HCT116 (cell line): ENCODE results near the gene TSTD2. TPM values are rescaled to one million over a fixed set of nuclear protein-coding genes. Genes with fewer than 3 reads are reported as not detected.

Experiments used
- ATAC-seq: fragments of 200-7000 bp; cut with Tn5 transposase; 2 replicates; pipeline ENCODE4 v1.9.1; 2020; ENCODE audit warnings: mild to moderate bottlenecking, moderate library complexity
- BruUV-seq: library from RNA; stranded (reverse); fragments of 400-500 nt; replicated peaks from 2 replicates; lab custom pipeline; 2021; lab: Mats Ljungman, UMichigan
- CTCF ChIA-PET: fragments of 300-600 bp; sonication (Branson Sonifier 250); formaldehyde crosslinking; loops from one replicate; lab custom pipeline; 2021; ENCODE audit warnings: antibody characterized with exemption; lab: Charles Lee
- POLR2A ChIA-PET: fragments of 300-600, 350-600 bp; sonication (Branson Sonifier 250); formaldehyde crosslinking; loops from one replicate; lab custom pipeline; 2021; ENCODE audit warnings: antibody characterized with exemption; lab: Charles Lee
- RAD21 ChIA-PET, 2 experiments: fragments of 300-600 bp; sonication (Branson Sonifier 250); formaldehyde crosslinking; loops; one replicate each; lab custom pipeline; 2023; ENCODE audit warnings: low total read pairs in 2 of 2; ENCODE audit not compliant: uncharacterized antibody in 2 of 2, unreplicated experiment in 2 of 2, low non-redundant PET in 1 of 2; lab: Charles Lee
- DNase-seq: peaks from one replicate; pipeline ENCODE4 v3.0.0-alpha.2; 2010; ENCODE audit warnings: low read depth, low spot score
- H2AFZ ChIP-seq: fragments of 200-600 bp; shearing (Covaris generic), sonication (generic); 2 replicates; pipeline ENCODE4 v1.6.1; 2017; ENCODE audit warnings: low read depth, mixed run types, mixed read lengths, antibody characterized with exemption, low read length; ENCODE audit not compliant: poor library complexity, severe bottlenecking
- H3K27ac ChIP-seq: 2 replicates; pipeline ENCODE4 v1.5.1; 2012; ENCODE audit warnings: low read depth, low read length
- H3K27me3 ChIP-seq: fragments of 200-600 bp; sonication (generic); 2 replicates; pipeline ENCODE4 v1.6.1; 2016; ENCODE audit warnings: mixed run types, low read length, mixed read lengths; ENCODE audit not compliant: insufficient read depth
- H3K36me3 ChIP-seq, 2 experiments: fragments of 200-500 bp in 1 of 2; fragments of 200-600 bp in 1 of 2; sonication (Bioruptor generic) in 1 of 2; sonication (generic) in 1 of 2; 2 replicates each; pipeline versions ENCODE4 v1.5.1 to v1.6.1; 2014 to 2016; ENCODE audit warnings: low read length in 2 of 2, inconsistent platforms in 1 of 2, mixed read lengths in 1 of 2, mixed run types in 1 of 2; ENCODE audit not compliant: insufficient read depth in 2 of 2, control insufficient read depth in 1 of 2
- H3K4me1 ChIP-seq, 2 experiments: fragments of 200-600 bp in 1 of 2; sonication (generic) in 1 of 2; 2 replicates each; pipeline versions ENCODE4 v1.5.1 to v1.6.1; 2012 to 2017; ENCODE audit warnings: low read length in 2 of 2, inconsistent platforms in 1 of 2, mild to moderate bottlenecking in 1 of 2, mixed read lengths in 1 of 2, mixed run types in 1 of 2, moderate library complexity in 1 of 2; ENCODE audit not compliant: insufficient read depth in 2 of 2, control insufficient read depth in 1 of 2
- H3K4me2 ChIP-seq: fragments of 200-600 bp; sonication (generic); 2 replicates; pipeline ENCODE4 v1.6.1; 2017; ENCODE audit warnings: mixed run types, low read length, mixed read lengths
- H3K4me3 ChIP-seq, 2 experiments: fragments of 200-600 bp in 1 of 2; sonication (generic) in 1 of 2; replicated peaks in 1 of 2; 2 replicates each; pipeline ENCODE4 v1.5.1; 2011 to 2016; ENCODE audit warnings: low read length in 2 of 2, control low read depth in 1 of 2, low read depth in 1 of 2, mild to moderate bottlenecking in 1 of 2, mixed read lengths in 1 of 2, mixed run types in 1 of 2
- H3K79me2 ChIP-seq: fragments of 200-600 bp; sonication (generic); 2 replicates; pipeline ENCODE4 v1.6.1; 2017; ENCODE audit warnings: mild to moderate bottlenecking, mixed run types, low read length, moderate library complexity, mixed read lengths; ENCODE audit not compliant: insufficient read depth
- H3K9ac ChIP-seq: fragments of 200-600 bp; sonication (generic); 2 replicates; pipeline ENCODE4 v1.6.1; 2016; ENCODE audit warnings: low read length, mixed read lengths
- H3K9me2 ChIP-seq: fragments of 200-600 bp; sonication (generic), shearing (Covaris generic); 2 replicates; pipeline ENCODE4 v1.6.1; 2017; ENCODE audit warnings: mixed run types, mild to moderate bottlenecking, moderate library complexity; ENCODE audit not compliant: insufficient read depth
- H3K9me3 ChIP-seq, 2 experiments: fragments of 200-500 bp in 1 of 2; fragments of 200-600 bp in 1 of 2; sonication (Bioruptor generic) in 1 of 2; sonication (generic) in 1 of 2; 2 replicates each; pipeline ENCODE4 v1.6.1; 2014 to 2017; ENCODE audit warnings: low read length in 2 of 2, mixed read lengths in 2 of 2, inconsistent platforms in 1 of 2, low read depth in 1 of 2, mild to moderate bottlenecking in 1 of 2, mixed run types in 1 of 2, moderate library complexity in 1 of 2; ENCODE audit not compliant: control insufficient read depth in 1 of 2, insufficient read depth in 1 of 2
- H4K20me1 ChIP-seq: fragments of 200-600 bp; sonication (generic), shearing (Covaris generic); 2 replicates; pipeline ENCODE4 v1.6.1; 2017; ENCODE audit warnings: mixed run types, mild to moderate bottlenecking, moderate library complexity; ENCODE audit not compliant: insufficient read depth
- CEBPB ChIP-seq: IDR thresholded peaks from 2 replicates; pipeline ENCODE4 v1.6.1; 2012; ENCODE audit warnings: low read depth
- EZH2phosphoT487 ChIP-seq: fragments of 200-600 bp; IDR thresholded peaks from 2 replicates; pipeline ENCODE4 v1.6.1; 2018; ENCODE audit warnings: antibody characterized with exemption, borderline replicate concordance
- POLR2A ChIP-seq: IDR thresholded peaks from 2 replicates; pipeline ENCODE4 v1.7.0; 2011; ENCODE audit warnings: borderline replicate concordance; ENCODE audit not compliant: insufficient read depth, insufficient read length; ENCODE audit errors: extremely low read depth
- SIN3A ChIP-seq: IDR thresholded peaks from 2 replicates; pipeline ENCODE4 v1.6.1; 2012; ENCODE audit warnings: low read depth
- SP1 ChIP-seq: IDR thresholded peaks from 2 replicates; pipeline ENCODE4 v1.6.1; 2012; ENCODE audit warnings: low read depth
- intact Hi-C: fragments of 100-400 bp; cut with micrococcal nuclease; formaldehyde crosslinking; loops from 2 replicates; pipeline ENCODE4 v1.10.0; 2022
- total RNA-seq: library from RNA; stranded (reverse); gene quantifications from one replicate; pipeline ENCODE4 v1.2.1, GENCODE V29; 2021; ENCODE audit not compliant: unreplicated experiment
- TF ChIP-seq, protein P1 (sequence below): IDR thresholded peaks from 2 replicates; pipeline ENCODE4 v1.6.1; 2012; ENCODE audit warnings: low read depth

The TSTD2 gene
- total RNA-seq, 1 experiment from 2014 or later: 16.0 TPM

DNA sequence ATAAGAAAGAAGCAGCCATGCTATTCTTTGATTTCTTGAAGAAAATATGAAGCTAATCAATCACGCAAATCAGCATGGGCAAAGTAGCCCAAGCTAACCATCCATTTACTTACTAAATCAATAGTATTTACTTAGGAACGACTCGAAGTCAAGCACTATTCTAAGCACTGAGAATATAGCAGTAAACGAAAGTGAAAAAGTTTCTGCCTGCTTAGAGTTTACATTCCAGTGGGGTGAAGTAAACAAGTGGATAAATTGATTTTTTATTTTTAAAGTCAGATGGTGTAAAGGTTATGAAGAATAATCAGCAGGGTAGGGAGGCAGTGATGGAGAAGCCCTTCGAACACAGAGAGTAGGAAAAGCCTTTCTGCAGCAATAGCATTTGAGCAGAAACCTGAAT lies 5.5 kb downstream of the TSTD2 start:
- TF ChIP-seq SIN3A: no peak

DNA sequence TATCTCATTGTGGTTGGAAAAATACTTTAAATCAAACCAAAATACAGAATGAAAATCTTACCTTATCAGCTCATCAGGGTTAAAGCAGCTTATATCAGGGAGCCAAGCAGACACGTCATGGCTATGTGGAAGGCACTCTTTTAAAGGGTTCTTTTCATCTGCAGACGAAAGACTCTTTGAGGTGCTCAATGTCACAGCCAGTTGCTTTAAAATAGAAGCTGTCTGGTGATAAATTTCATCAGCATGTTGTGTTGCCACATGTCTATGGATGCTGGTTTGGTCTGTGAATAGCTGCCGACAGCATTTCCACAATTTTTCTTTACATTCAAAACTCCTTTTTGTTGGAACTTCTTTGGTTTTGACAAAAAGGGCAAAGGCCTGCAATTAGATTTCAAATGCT lies 7.5 kb downstream of the TSTD2 start:
- BruUV-seq: no TSS peak
- H2AFZ ChIP-seq: no peak overlapping the region
- H4K20me1 ChIP-seq: no peaks in the 10 kb centered on the region
- no peaks in the 10 kb centered on the region for H3K9me2 ChIP-seq
- H3K4me2 ChIP-seq: no peak overlapping the region
- ChIA-PET CTCF (interaction anchor here (1.8 kb wide), 1 partner anchor 10 kb away, joined by 10 read pairs; no protein-coding TSS in a partner anchor), POLR2A (no interaction called here), RAD21 (no interaction called here)
- intact Hi-C loops: no loop called here
- no peak overlapping the region for H3K27ac ChIP-seq
- H3K9me3 ChIP-seq: no peaks in the 10 kb centered on the region
- H3K27me3 ChIP-seq: no peaks in the 10 kb centered on the region
- no peak overlapping the region for H3K9ac ChIP-seq
- ATAC-seq (no peak), DNase-seq (no peak)
- H3K4me3 ChIP-seq: no peak overlapping the region
- peaks cover 2 to 13% of the 10 kb centered on the region in 2 experiments; a peak in 3 of 4 replicates for H3K36me3 ChIP-seq
- TF ChIP-seq SP1 (no peak), CEBPB (no peak), EZH2phosphoT487 (no peak), SIN3A (no peak), POLR2A (no peak)
- TF ChIP-seq, protein P1, sequence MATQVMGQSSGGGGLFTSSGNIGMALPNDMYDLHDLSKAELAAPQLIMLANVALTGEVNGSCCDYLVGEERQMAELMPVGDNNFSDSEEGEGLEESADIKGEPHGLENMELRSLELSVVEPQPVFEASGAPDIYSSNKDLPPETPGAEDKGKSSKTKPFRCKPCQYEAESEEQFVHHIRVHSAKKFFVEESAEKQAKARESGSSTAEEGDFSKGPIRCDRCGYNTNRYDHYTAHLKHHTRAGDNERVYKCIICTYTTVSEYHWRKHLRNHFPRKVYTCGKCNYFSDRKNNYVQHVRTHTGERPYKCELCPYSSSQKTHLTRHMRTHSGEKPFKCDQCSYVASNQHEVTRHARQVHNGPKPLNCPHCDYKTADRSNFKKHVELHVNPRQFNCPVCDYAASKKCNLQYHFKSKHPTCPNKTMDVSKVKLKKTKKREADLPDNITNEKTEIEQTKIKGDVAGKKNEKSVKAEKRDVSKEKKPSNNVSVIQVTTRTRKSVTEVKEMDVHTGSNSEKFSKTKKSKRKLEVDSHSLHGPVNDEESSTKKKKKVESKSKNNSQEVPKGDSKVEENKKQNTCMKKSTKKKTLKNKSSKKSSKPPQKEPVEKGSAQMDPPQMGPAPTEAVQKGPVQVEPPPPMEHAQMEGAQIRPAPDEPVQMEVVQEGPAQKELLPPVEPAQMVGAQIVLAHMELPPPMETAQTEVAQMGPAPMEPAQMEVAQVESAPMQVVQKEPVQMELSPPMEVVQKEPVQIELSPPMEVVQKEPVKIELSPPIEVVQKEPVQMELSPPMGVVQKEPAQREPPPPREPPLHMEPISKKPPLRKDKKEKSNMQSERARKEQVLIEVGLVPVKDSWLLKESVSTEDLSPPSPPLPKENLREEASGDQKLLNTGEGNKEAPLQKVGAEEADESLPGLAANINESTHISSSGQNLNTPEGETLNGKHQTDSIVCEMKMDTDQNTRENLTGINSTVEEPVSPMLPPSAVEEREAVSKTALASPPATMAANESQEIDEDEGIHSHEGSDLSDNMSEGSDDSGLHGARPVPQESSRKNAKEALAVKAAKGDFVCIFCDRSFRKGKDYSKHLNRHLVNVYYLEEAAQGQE: no peak
- no peaks in the 10 kb centered on the region for H3K4me1 ChIP-seq
- H3K79me2 ChIP-seq: peaks cover 18% of the 10 kb centered on the region

More for the DNA sequence above, 5.5 kb downstream of the TSTD2 start:
- Histone ChIP-seq H3K4me3 (no peak overlapping the region), H4K20me1 (no peaks in the 10 kb centered on the region), H2AFZ (no peak overlapping the region), H3K9me3 (no peaks in the 10 kb centered on the region), H3K79me2 (peaks cover 38% of the 10 kb centered on the region), H3K4me2 (no peak overlapping the region), H3K27ac (no peak overlapping the region), H3K4me1 (peaks cover 3 to 8% of the 10 kb centered on the region in 2 experiments; a peak in 2 of 4 replicates), H3K9ac (no peak overlapping the region), H3K9me2 (no peaks in the 10 kb centered on the region), H3K27me3 (no peaks in the 10 kb centered on the region), H3K36me3 (peaks cover 2 to 9% of the 10 kb centered on the region in 2 experiments; a peak in 3 of 4 replicates)
- ATAC-seq: no peak
- intact Hi-C loops: no loop called here
- ChIA-PET POLR2A (no interaction called here), RAD21 (no interaction called here), CTCF (interaction anchor here (0.6 kb wide), 1 partner anchor 42 kb away, joined by 3 read pairs; no protein-coding TSS in a partner anchor)
- no peak for DNase-seq
- no TSS peak for BruUV-seq
